Small intestine (tissue), 4 donors: Measurements from ENCODE around the gene VPS9D1. TPM values are rescaled to one million over a fixed set of nuclear protein-coding genes. Genes with fewer than 3 reads are reported as not detected.

Source experiments
- polyA plus RNA-seq, 4 donors: library from polyadenylated mRNA; stranded (reverse) in 3 of 4; unstranded in 1 of 4; fragments of 200-250 nt in 3 of 4; fragments of 120-200 nt in 1 of 4; gene quantifications; one replicate each; pipeline versions ENCODE4 v1.2.1 to v1.2.3, GENCODE V29; 2013
- donor health status: healthy with polysubstance abuse.
- donor health status: Bipolar disorder and iron deficiency.
- donor health status: healthy.

Gene VPS9D1
- polyA plus RNA-seq, 4 donors, result 12.3 to 48.5 (median 28.8) TPM

Other genes starting within 250 kb of the VPS9D1 start
- 10 to 100 TPM; 48.4 to 86.7 (median 65.5) TPM for gene ANKRD11, start 230.3 kb downstream of the VPS9D1 start, polyA plus RNA-seq
- 100 to 1,000 TPM in 3 of 4 donors, 10 to 100 TPM in 1; 89.1 to 245 (median 179) TPM for gene SPG7, start 212.5 kb downstream of the VPS9D1 start, polyA plus RNA-seq
- 1,000 to 10,000 TPM; 3,166 to 8,355 (median 5,738) TPM for gene RPL13, start 160.2 kb downstream of the VPS9D1 start, polyA plus RNA-seq
- gene CPNE7, start 145.1 kb downstream of the VPS9D1 start, polyA plus RNA-seq, result 10 to 100 TPM in 2 of 4 donors, 1 to 10 TPM in 1, under 1 TPM in 1; 0.22 to 20.3 (median 7.9) TPM
- 100 to 1,000 TPM; 125 to 375 (median 342) TPM for gene DPEP1, start 107.3 kb downstream of the VPS9D1 start, polyA plus RNA-seq
- 100 to 1,000 TPM in 2 of 4 donors, 10 to 100 TPM in 2; 78.6 to 202 (median 138) TPM for gene CHMP1A, start 63.2 kb downstream of the VPS9D1 start, polyA plus RNA-seq
- gene SPATA33, start 63.1 kb downstream of the VPS9D1 start, polyA plus RNA-seq, result 10 to 100 TPM in 1 of 4 donors, 1 to 10 TPM in 3; 6.5 to 17.0 (median 8.1) TPM
- gene CDK10, start 34.2 kb downstream of the VPS9D1 start, polyA plus RNA-seq, result 100 to 1,000 TPM; 100 to 239 (median 167) TPM
- gene SPATA2L, start 19.2 kb downstream of the VPS9D1 start, polyA plus RNA-seq, result 10 to 100 TPM in 3 of 4 donors, 1 to 10 TPM in 1; 9.2 to 42.7 (median 24.9) TPM
- gene ZNF276, start 639 bp upstream of the VPS9D1 start, polyA plus RNA-seq, result 10 to 100 TPM; 19.3 to 37.1 (median 28.2) TPM
- 10 to 100 TPM in 2 of 4 donors, 1 to 10 TPM in 2; 3.0 to 24.6 (median 15.5) TPM for gene FANCA, start 95.7 kb upstream of the VPS9D1 start, polyA plus RNA-seq
- gene SPIRE2, start 107.6 kb upstream of the VPS9D1 start, polyA plus RNA-seq, result 10 to 100 TPM; 19.6 to 61.5 (median 44.9) TPM
- gene TCF25, start 152.7 kb upstream of the VPS9D1 start, polyA plus RNA-seq, result 100 to 1,000 TPM; 123 to 356 (median 167) TPM
- 1 to 10 TPM; 3.4 to 8.3 (median 4.7) TPM for gene MC1R, start 198.0 kb upstream of the VPS9D1 start, polyA plus RNA-seq
- gene TUBB3, start 202.4 kb upstream of the VPS9D1 start, polyA plus RNA-seq, result 10 to 100 TPM in 1 of 4 donors, 1 to 10 TPM in 2, under 1 TPM in 1; 0.89 to 42.0 (median 4.6) TPM
- 10 to 100 TPM; 18.3 to 40.5 (median 31.0) TPM for gene DEF8, start 227.9 kb upstream of the VPS9D1 start, polyA plus RNA-seq